Activated gamma-delta T cell treated with anti-CD3 and anti-CD28 coated beads, Interleukin-2, amount 50 U/mL, for 16 hours (primary cell): ENCODE data around the gene CD72.
"Not testable (repeated sequence)": the region's sequence is repeated elsewhere in the genome, so short reads cannot be mapped to it uniquely, and the experiment has no call there.

Experiments used
- DNase-seq: peaks from one replicate; pipeline ENCODE4 v3.0.0-alpha.2; 2020; ENCODE audit warnings: low read depth

The CD72 gene

DNA sequence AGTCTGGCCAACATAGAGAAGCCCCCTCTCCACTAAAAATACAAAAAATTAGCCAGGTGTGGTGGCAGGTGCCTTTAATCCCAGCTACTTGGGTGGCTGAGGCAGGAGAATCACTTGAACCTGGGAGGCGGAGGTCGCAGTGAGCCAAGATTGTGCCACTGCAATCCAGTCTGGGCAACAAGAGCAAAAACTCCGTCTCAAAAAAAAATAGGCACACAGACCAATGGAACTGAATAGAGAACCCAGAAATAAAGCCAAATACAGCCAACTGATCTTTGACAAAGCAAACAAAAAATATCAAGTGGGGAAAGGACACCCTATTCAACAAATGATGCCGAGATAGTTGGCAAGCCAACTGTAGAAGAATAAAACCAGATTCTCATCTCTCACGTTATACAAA, 29.7 kb downstream of the CD72 start:
- DNase-seq: not testable (repeated sequence)

DNA sequence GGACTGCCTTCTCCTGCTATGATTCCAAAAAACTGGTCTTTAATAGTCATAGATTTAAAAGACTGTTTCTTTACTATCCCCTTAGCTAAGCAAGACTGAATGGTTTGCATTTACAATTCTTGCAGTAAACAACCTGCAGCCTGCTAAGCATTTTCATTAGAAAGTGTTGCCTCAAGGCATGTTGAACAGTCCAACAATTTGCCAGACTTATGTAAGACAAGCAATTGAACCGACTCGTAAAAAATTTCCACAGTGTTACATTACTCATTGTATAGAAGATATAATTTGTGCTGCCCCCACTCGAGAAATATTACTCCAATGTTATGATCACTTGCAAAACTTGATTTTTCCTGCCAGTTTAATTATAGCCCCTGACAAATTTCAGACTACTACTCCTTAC, 33.5 kb downstream of the CD72 start:
- not testable (repeated sequence) for DNase-seq

DNA sequence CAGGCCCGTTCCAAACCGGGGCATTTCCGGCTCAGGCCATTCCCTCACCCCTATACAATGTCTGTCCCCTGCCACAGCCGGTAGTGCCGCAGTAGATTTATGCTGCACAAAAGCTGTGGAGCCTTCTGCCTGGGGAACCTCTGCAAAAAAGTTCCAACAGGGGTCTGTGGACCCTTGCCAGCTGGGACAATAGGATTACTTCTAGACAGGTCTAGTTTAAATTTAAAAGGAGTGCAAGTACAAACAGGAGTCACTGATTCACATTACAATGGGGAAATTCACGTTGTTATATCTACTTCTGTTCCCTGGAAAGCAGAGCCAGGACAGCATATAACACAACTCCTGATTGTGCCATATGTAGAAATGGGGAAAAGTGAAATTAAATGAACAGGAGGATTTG, 34.7 kb downstream of the CD72 start:
- not testable (repeated sequence) for DNase-seq

DNA sequence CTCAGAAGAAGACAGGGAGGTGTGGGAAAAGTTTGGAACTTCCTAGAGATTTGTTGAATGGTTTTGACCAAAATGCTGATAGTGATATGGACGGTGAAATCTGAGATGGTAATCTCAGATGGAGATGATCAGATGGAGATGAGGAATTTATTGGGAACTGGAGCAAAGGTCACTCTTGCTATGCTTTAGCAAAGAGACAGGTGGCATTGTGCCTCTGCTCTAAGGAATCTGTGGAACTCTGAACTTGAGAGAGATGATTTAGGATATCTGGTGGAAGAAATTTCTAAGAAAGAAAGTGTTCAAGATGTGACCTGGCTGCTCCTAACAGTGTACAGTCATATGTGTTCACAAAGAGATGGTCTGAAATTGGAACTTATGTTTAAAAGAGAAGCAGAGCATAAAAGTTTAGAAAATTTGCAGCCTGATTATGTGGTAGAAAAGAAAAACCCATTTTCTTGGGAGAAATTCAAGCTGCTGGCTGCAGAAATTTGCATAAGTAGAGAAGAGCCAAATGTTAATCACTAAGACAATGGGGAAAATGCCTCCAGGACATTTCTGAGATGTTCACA, 38.5 kb downstream of the CD72 start:
- DNase-seq: not testable (repeated sequence)

DNA sequence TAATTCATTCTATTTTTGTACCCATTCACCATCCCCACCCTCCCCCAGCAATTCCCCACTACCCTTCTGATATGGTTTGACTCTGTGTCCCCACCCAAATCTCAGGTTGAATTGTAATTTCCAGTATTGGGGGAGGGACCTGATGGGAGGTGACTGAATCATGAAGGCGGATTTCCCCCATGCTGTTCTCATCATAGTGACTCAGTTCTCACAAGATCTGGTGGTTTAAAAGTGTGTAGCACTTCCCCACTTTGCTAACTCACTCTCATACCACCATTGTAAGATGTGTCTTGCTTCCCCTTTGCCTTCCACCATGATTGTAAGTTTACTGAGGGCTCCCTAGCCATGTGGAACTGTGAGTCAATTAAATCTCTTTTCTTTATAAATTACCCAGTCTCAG, 39.1 kb downstream of the CD72 start:
- DNase-seq: no peak

DNA sequence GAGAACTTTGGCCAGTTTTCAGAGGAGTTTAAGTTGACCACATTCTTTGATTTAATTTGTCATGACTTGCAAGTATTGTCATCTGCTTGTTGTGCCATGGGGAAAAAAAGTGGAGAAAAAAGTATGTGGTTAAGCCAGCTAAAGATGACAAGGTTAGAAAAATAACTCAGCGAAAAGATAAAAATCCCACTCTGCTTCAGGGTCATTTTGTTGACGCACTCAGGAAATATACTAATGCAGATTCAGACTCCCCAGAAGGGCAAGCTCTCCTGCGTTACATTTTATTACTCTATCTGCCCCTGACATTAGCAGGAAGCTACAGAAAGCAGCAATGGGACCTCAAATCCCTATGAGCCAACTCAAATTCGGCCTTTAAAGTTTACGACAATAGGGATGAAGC, 40.7 kb downstream of the CD72 start:
- DNase-seq: no peak

DNA sequence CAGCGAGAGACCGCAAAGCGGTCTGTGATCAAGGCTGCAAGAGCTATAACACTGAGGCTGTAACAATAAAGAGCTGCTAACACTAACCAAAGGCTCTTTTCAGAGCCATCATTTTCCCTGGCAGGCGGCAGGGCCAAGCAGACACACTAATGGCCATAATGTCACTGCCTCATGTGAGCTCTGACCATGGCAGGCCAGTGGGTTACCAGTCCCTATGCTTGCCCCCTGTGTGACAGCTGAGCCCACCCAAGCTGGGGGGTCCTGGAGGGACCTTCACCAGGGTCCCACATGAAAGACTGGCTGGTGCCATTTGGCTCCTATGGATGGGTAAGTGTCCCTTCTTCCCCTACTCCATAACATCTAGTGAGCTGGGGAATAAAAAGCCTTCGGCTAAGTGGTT, 42.7 kb downstream of the CD72 start:
- DNase-seq: no peak

DNA sequence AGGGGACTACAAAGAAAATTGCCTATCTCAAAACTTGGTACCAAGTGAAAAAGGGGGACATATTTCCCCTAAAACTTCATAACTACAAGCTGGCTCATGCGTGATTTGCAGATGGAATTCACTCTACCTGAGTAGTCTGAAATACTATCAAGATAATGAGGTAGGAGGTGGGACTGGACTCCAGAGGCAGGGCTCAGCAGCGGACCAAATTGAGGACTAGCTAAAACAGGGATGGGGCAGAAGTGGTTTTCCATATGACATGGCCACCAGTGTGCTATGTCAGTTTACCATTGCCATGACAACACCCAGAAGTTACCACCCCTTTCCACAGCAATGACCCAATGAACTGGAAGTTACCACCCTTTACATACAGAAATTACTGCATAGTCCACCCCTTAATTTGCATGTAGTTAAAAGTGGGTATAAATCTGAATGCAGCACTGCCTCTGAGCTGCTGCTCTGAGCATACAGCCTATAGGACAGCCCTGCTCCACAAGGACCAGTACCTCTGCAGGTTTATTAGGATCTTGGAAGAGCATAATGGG, 43.6 kb downstream of the CD72 start:
- no peak for DNase-seq

DNA sequence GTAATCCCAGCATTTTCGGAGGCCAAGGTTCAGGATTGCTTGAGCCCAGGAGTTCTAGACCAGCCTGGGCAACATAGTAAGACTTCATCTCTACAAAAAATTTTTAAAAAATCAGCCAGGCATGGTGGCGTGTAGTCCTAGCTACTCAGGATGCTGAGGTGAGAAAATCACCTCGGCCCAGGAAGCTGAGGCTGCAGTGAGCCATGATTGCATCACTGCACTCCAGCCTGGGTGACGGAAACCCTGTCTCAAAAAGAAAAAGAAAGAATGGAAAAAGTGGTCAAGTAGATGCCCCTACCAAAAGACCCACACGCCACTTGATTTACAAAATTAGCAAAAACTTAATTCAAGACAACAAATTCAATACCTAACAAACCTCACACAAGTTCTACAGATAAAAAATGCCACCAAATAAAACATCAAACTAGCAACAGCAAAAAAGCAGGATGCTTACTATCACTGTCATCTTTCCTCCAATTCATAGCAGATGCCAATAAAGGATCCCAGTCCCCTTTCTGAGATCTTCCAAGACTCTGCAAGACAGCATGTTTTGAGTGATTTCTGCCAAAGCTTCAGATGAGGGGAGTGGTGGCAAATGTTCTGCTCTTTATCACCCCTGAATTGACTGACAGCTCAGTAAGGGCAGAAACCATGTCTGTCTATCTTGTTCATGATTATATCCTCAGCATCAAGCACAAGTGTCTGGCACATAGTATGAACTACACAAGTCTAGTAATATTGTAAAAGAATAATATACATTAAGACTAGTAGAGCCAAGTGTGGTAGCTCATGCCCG, 47.3 kb downstream of the CD72 start:
- no peak for DNase-seq

DNA sequence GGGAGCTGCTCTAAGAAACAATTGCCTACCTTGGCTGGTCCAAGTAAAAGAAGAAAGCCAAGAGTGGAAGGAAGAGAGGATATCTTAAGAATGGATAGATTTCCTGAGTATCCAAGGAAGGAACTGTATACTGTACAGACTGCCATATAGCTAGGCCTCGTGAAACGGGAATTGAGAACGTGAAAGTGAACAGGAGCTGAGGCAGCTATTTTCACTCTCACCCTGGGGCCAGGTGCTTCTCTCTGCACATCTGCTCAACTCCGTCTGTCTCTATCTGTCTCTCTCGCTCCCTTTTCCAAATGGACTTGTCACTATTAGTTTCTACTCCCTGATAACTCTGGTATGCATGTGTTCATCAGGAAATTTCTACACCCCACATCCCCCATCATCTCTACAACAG, 49.0 kb downstream of the CD72 start:
- DNase-seq: no peak

DNA sequence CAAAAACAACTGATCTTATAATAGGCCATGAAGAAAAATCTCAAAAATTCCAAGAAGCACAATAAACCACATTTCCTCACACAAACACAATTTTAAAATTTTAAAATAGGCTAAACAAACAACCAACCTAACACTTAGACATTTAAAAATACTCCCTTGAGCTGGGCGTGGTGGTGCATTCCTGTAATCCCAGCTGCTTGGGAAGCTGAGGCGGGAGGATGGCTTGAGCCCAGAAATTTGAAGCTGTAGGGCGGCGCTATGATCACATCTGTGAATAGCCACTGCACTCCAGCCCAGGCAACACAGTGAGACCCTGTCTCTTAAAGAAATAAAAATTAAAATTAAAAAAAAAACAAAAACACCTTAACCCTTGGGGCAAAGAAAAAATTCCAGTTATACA, 50.0 kb downstream of the CD72 start:
- no peak for DNase-seq

DNA sequence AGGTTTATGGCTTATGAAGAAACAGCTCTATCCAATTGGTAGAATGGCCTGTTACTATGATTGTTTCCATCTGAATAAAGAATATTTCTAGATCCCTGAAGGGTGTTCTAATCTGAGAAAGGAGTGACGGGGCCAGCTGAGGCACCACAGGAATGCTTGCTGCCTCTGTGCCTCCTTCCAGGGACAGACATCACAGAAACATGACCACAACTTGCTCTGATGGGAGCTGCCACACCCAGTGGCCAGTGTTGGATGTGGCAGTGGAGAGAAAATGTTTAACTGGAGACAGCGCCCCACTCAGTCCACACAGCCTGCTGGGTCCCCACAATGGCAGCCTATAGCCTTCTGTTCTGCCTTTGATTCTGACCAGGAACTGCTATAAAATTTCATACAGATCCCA, 51.8 kb downstream of the CD72 start:
- no peak for DNase-seq

DNA sequence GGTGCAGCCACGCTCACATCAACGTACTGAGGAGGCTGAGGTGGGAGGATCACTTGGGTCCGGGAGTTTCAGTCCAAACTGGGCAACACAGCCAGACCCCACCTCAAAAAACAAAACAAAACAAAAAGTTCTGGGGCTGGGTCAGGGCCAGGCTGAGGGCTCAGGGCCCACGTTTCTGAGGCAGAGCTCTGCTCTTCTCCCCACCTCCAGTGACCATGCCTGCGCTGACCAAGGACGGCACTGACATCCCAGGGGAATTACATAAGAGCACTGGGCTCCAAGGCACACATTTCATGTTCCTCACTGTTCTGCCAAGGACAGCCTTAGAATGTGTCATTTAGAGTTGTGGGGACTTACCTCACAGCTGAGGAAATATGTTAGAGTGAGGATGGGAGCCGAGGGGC, 53.6 kb downstream of the CD72 start:
- no peak for DNase-seq

DNA sequence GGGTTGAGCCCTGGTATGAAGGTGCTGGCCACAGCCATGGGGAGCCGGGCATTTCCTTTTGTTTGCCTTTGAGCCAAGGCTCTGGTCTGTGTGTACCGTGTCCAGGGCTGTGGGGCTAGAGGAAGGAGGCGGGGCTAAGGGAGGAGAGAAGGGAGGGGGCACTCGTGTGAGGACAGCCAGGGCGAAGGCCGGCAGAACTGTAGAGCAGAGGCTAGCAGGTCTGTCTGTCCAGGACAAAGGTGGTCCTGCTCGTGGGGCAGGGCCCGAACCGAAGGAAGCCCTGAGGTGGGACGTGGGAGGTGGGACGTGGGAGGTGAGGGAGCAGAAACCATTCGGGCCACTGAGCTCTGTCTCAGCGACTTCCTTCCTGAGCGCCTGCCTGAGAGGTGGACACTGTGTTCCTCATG, 54.4 kb downstream of the CD72 start:
- no peak for DNase-seq

DNA sequence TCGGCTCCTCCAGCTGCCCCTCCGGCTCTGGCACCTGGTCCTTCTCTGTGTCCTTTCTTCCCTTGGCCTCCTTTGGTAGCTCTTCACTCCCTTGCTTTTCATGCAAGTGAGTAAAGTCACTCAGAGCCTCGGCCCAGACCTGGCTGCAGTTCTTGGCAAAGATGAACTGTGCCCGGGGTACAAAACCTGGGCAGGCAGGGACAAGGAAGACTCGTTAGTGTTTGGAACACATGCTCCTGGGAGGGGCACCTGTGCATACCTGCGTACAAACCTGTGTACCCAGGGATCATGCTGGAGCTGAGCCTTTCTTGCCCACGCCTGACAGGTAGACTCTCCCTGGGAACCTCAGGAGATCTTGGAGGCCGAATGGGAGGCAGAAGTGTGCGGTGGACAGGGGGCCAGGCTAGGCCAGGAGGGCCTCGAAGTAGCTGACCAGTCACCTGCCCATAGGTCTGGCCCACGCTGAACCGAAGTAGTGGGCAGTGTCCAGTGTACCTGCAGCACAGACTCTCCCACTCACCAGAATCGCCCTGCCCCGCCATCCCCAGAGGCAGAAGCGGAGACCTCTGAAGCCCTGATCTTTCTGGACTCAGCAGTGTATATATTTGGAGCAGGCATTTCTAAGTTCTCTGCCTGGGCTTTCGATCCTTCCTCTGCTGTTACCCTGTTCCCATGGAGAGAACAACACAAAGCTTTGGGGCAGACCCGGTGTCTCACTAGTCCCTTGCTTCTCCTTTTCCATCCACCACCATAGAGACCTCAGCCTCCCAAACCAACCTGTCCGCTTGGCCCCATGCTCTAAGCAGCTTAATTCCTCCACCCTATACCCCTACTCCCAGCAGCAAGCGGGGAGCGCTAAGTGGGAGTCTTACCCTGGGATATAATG, 55.1 kb downstream of the CD72 start:
- DNase-seq: no peak

DNA sequence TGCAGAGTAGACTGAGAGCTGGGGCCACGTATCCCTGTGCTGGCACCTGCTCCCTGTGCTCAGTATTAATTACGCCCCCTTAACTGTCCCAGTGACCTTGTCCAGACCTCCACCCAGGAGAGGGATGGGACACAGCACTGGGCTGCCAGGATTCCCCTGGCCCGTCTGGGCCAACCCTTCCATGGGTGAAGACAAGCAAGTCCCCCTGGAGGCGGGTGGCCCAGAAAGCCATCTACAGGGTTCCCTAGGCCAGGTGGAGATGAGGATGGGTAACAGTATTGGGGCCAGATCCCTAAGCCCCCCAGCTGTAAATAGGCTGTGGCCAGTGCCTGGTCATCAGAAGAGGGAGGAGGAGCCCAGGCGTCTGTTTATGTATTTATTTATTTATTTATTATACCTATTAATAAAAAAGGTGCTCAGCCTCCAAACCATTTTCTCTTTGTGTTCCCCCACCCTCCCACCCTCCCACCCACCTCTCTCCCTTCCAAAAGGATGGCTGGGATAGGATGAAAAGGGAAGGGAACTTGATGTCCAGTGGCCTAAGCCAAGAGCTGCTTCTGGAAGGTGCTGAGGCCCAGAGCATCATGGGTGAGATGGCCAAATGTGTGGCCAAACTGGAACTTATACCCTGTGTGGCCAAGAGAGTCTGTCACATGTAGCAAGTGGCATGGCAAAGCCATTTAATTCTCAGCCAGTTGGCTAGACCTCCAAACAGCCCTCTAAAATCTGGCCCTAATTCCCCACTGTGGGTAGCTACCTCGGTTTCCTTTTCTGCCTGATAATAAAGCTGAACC, 56.5 kb downstream of the CD72 start:
- no peak for DNase-seq

DNA sequence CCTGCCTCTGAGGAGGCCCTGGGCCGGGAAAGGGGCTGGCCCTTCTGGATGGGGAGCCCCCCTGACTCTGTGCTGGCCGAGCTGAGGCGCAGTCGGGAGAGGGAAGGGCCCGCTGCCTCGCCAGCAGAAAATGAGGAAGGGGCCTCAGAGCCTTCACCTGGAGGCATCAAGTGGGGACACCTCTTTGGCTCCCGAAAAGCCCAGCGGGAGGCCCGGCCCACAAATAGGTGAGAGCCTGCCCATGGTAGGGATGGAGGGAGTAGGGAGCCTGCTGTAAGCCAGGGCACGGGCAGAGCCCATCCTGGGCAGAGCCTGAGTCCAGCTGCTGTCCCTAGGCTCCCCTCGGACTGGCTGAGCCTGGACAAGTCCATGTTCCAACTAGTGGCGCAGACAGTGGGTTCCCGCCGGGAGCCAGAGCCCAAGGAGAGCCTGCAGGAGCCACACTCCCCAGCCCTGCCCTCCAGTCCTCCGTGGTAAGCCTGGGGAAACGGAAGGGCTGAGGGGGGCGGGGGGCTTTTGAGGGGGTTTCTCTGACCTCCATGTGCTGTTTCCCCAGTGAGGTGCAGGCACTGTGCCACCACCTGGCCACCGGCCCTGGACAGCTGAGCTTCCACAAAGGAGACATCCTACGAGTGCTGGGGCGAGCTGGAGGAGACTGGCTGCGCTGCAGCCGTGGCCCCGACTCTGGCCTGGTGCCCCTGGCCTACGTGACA, 57.4 kb downstream of the CD72 start:
- DNase-seq: no peak
